ENCODE measurements around the gene NR6A1.
"Not testable (repeated sequence)": the region's sequence is repeated elsewhere in the genome, so short reads cannot be mapped to it uniquely, and the experiment has no call there.

Gene NR6A1

DNA sequence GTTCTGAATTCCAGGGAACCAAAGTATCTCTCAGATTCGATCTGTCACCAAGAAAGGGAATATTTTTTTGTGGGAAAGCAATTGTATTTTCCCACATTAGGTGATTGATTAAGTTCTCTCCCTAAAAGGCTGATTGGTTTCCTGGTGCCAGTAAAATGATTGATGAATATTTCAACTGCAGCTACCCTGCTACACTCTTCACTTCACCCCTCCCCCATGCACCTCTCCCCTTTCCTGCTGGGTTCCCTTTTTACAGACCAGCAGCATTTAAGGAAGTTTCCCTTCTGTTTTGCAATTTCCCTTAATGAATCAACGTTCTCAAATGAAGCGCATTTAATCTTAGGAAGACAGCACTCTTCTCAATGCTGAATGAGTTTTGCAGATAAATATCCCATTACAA, 13.1 kb downstream of the NR6A1 start:
- DNase-seq = no peak

DNA sequence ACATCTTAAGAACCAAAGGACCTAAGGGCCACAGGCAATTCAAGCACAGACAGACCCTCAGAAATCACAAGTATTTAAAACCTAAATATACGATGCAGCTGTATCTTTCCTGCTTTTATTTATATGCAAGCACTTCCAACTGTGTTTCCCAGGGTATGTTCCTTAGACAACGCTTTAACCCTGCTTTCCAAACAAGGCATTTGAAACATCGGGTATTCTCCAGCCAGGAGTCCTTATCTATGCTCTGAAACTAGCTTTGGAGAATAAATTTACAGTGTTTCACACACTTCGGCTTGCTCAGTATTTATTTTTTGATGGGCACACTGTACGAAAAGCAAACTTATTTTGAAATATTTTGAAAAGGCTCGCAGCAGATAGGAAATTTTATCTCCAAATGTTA, 13.5 kb downstream of the NR6A1 start:
- no peak for DNase-seq

GRCh38 chr9:124756011-124756410, 15.1 kb downstream of the NR6A1 start:
- no peak for DNase-seq

DNA sequence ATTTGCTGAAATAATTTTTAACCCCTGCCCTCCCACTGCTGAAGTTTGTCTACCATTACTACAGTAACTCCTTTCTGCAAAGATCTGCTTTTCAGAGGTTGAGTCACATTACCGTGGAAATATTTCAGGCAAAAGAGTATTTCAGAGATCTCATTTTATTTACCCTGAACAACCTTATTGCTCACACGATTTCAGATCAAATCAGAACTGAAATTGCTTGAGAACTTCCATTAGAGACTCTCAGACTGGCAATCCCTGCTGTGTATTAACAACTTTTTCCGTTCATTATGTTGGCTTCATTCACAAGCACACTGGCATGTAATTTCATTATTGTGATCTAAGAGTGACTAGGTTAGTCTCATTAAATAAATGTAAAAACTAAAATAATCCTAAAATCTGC, 16.1 kb downstream of the NR6A1 start:
- DNase-seq = no peak

GRCh38 chr9:124754289-124754688, 16.8 kb downstream of the NR6A1 start:
- no peak for DNase-seq

DNA sequence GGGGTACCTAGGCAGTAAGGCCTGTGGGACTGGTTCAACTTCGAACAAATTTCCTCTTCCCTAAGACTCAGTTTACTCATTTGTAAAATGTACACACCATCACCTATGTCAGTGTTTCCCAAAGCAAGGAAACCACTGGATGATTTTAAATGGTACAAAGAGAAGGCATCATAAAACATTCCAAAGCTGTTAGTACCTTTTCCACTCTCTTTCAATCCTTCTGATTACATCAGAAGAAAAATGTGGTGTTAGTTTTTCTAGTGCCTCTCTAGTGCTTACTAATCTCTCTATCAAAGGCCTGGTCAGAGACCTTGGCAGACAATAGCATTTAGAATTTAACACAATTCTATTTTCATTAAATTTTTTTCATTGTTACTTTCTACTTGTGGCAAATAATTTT, 18.1 kb downstream of the NR6A1 start:
- no peak for DNase-seq

DNA sequence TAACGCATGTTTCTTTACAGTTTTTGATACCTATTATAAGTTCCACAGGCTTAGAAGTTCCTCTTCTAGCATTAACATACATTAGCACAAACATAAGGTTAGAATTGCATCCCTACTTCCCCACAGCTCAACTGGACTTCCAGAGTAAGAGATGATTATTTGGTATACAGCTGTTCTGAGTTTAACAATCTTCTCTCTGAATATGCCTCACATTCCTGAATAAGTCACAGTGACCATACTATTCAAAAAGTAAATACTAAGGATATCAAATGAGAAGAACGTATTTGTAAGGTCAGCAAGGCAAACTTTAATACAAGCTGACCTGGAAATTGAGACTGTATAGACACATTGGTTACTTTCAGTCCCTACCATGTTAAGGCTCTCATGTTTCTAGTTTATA, 21.3 kb downstream of the NR6A1 start:
- no peak for DNase-seq

GRCh38 chr9:124749284-124749683, 21.8 kb downstream of the NR6A1 start:
- no peak for DNase-seq

- DNase-seq = no peak
These were observed 24.0 kb downstream of the NR6A1 start for GRCh38 chr9:124747065-124747464.

- no peak for DNase-seq
These were observed 27.3 kb downstream of the NR6A1 start for GRCh38 chr9:124743686-124744348.

DNA sequence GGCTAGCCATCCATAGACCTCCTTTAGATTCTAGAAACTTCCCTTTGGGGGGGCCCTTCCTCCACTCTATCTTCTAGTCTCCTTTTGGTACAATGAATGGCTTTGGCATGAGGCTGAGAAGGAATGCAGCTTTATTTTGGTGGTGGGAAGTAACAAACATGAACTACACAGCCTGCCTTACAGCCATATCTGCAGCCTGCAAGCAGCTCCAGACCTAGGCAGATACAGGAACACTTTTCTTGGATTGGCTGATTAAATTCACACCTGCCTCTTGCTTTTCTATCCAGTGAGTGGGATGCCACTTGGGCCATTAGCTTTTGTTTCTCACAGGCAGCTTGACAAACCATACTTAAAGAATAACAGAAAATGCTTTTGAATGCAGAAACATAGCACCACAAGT, 28.2 kb downstream of the NR6A1 start:
- DNase-seq = no peak

DNA sequence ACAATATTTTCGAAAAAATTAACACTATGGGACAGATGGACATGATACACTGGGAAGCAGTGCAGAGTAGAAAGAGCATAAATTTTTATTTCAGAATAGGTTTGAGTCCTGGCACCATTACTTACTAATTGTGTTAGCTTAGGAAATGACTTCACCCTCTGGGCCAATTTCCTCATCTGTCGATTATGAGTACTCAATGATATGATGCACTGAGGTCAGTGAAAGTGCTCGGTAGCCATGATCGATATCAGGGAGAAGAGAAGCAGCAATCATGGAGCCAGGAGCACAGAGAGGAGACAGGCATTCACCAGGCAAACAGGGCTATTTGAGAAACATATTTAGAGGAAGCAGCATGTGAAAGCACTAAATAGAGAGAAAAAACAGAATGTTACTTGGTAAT, 29.4 kb downstream of the NR6A1 start:
- DNase-seq = no peak

- DNase-seq = no peak
These were observed 30.0 kb downstream of the NR6A1 start for GRCh38 chr9:124741149-124741548.

- no peak for DNase-seq
These were observed 31.8 kb downstream of the NR6A1 start for GRCh38 chr9:124739360-124739759.

DNA sequence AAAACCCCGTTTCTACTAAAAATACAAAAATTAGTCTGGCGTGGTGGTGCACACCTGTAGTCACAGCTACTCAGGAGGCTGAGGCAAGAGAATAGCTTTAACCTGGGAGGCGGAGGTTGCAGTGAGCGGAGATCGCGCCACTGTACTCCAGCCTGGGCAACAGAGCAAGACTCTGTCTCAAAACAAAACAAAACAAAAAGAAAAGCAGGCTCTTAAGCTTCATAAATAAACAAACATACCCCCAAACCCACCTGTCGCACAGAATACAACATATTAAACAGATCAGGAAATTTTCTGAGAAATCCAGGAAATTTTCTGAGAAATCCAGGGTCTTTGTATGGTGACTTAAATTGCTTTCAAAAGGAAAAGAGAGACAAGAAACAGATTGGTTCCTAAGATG, 33.0 kb downstream of the NR6A1 start:
- DNase-seq = not testable (repeated sequence)

DNA sequence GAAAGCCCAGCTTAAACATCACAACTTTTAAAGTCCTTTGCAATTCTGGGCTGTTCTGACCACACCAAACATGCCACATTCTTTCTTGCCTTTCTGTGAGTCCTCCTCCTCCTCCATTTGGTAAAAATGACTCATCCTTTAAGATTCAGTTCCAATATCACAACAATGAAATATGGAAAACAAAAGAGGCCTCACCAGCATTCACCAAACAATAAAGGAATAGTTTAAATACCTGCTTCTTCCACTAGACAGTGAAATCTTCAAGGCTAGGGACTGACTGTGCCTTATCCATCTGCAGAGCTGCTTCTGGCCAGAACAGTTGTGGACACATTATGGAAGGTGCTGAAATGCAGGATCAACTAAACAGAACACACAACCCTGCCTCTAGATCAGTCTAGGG, 36.0 kb downstream of the NR6A1 start:
- no peak for DNase-seq

DNA sequence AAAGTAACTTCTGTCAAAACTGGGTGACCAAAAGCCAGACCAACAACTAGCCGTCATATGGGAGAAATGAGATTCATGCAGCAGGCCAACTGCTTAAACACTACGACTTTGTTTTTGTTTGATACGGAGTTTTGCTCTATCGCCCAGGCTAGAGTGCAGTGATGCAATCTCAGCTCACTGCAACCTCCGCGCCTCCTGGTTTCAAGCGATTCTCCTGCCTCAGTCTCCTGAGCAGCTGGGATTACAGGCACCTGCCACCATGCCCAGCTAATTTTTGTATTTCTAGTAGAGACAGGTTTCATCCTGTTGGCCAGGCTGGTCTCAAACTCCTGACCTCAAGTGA, 36.4 kb downstream of the NR6A1 start:
- DNase-seq = not testable (repeated sequence)

DNA sequence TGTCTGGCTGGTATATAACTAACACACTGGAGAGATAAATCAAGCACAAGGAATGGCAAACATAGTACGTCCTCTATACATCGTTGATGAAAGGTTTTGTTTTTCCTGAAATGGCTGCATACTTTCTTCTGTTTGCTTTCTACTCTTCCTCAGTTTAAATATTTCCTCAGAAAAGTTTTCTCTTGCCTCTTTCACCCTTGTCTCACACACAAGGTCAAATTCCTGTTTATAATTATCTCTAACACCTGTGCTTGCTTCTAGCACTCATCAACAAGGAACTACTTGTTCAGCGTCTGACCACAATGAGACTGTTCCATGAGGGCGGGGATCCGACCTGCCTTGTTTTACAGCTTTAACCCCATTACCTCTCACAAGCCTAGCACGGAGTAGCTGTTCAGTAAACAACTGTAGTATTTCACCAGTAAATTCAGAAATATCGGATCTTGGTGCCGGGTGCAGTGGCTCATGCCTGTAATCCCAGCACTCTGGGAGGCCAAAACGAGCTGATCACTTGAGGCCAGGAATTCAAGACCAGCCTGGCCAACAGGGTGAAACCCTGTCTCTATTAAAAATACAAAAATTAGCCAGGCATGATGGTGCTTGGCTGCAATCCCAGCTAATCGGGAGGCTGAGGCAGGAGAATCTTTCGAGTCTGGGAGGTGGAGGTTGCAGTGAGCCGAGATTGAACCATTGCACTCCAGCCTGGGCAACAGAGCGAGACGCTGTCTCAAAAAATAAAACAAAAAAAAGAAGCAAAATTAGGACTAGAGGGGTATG, 37.0 kb downstream of the NR6A1 start:
- DNase-seq = no peak

- no peak for DNase-seq
These were observed 40.3 kb downstream of the NR6A1 start for GRCh38 chr9:124730772-124731171.

- no peak for DNase-seq
These were observed 44.2 kb downstream of the NR6A1 start for GRCh38 chr9:124726886-124727285.

GRCh38 chr9:124725068-124725452, 46.1 kb downstream of the NR6A1 start:
- DNase-seq = no peak

DNA sequence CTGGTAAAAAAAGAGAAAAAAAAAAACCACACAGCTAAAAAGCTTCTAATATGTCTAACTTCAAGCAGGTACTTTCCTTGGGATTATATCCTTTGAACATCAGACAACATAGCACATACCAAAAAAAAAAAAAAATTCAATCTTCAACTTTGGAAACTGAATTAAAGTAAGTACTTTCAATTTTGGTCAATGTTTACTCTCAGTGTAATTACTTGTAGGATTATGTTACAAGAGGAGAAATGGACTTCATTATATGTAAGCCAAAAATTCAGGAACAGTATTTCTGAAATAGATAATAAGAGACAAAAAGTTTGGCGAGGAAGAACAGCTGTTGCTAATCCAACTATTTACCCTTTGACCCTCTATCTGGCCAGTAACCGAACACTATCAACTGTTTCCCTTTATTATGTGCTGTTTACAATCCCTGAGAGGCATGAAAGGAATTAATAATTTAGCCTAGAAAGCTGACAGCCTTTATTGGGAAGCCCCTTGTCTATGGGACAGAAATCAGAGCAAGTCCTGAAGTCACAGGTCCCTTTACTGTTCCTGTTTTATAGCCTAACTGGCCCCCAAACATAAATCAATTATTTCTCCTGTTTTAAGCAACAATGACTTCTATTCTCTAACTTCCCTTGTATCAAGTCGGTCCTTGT, 46.6 kb downstream of the NR6A1 start:
- DNase-seq = no peak

GRCh38 chr9:124723352-124723751, 47.8 kb downstream of the NR6A1 start:
- no peak for DNase-seq

GRCh38 chr9:124721109-124721906, 49.8 kb downstream of the NR6A1 start:
- DNase-seq = no peak

Measured in NCI-H345 (cell line).